T-helper 22 cell (primary cell): ENCODE measurements around the gene MFSD8.
"Not testable (repeated sequence)": the region's sequence is repeated elsewhere in the genome, so short reads cannot be mapped to it uniquely, and the experiment has no call there.

Source experiments
- DNase-seq: peaks from one replicate; pipeline ENCODE4 v3.0.0-alpha.2; 2020; ENCODE audit warnings: low read depth

The MFSD8 gene, protein sequence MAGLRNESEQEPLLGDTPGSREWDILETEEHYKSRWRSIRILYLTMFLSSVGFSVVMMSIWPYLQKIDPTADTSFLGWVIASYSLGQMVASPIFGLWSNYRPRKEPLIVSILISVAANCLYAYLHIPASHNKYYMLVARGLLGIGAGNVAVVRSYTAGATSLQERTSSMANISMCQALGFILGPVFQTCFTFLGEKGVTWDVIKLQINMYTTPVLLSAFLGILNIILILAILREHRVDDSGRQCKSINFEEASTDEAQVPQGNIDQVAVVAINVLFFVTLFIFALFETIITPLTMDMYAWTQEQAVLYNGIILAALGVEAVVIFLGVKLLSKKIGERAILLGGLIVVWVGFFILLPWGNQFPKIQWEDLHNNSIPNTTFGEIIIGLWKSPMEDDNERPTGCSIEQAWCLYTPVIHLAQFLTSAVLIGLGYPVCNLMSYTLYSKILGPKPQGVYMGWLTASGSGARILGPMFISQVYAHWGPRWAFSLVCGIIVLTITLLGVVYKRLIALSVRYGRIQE

DNA sequence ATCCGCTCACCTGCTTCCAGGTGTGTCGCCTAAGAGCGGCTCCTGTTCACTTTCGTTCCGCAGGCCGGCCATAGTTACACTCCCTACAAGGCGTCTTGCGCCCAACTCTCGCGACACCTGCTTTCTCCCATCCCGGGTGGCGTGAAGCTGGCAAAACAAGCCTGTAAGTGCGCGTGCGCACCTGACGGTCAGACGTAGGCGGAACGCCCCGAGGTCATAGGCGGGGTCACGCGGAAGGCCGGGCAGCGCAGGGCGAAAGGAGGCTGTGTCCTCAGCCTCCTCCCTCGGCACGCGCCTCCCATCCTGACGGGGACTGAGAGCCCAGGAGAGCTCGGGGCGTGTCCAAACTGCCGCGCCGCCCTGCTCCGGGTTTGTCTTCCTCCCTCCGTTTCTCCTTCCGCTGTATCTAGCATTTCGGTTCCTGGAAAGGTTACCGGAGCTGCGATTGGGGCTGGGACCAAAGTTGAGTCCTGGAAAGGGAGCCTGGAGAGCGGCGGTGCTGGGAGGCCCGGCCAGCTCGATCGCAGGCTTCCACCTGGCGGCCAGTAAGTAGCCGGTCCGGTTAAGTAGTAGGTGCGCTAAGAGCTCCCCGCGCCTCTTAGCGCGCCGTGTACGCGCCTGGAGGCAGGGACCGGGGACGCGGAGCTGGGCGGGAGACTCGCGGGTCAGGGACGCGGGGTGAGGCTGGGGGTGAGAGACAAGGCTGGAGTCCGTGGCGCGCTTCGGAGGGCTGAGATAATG is at the start of gene MFSD8, which contains the start of gene ABHD18:
Gene MFSD8 (minus strand): TSS at position 112 of the 741 bp plus-strand sequence. CDS start 40 bp downstream, at position 72.
Gene ABHD18 (plus strand): TSS at position 345 of the 741 bp plus-strand sequence. CDS start 17,550 bp downstream, outside the sequence.
- DNase-seq = peak; percentile 99

DNA sequence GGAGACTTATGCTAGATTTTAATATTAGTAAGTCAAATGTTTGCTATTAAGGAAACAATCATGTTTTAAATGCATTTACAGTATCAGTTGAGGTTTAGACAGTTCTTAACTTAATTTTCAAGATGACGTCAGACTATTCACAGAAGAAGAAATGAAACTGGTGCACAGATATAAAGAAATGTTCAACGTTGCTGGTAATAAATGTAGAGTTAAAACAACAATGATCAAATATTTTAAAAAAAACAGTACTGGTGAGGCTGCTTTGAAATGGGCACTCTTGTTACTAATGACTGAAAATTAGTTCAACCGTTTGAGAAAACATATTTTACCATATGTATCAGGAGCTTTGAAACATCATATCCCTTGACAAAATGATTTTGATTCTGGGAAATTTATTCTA is 44.5 kb upstream of the MFSD8 start:
- DNase-seq = no peak

DNA sequence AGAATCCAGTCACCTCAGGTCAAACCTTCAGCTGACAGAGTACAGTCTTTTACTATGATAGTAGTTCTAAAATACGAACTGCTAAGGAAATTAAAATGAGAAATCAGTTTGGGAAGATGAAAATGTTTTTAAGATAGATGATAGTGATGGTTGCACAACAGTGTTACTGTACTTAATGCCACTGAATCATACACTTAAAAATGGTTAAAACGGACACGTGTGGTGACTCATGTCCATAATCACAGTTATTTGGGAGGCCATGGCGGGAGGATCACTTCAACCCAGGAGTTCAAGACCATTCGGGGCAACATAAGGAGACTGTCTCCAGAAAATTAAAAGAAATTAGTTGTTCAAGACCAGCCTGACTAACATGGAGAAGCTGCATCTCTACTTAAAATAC is 41.6 kb upstream of the MFSD8 start:
- no peak for DNase-seq

DNA sequence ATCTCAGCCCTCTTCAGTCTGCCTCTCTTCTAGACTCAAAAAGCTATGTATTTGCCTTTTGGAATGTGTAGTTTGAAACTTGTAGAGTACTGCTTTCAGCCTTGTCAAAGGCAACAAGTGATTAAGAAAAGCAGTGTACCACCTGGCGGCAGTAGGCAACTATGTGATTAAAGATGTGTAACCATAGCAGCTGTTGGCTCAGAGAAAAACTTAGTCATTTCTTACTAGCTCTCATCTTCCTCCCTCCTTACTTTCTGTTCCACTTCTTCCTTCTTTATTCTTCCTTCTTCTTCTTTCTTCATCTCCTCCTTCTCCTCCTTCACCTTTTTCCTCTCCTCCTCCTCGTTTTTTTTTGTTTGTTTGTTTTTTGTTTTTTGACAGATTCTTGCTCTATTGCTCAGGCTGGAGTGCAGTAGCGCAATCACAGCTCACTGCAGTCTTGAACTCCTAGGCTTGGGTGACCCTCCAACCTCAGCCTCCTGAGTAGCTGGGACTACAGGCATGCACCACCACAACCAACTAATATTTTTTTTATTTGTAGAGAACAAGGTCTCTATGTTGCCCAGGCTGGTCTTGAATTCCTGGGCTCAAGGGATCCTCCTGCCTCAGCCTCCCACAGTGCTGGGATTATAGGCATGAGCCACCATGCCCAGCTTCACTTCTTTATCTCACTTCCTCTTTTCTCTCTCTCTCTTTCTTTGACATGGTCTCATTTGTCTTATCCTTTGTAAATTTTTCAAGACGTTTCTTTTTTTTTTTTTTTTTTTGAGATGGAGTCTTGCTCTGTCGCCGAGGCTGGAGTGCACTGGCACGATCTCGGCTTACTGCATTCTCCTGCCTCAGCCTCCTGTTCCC is 32.8 kb upstream of the MFSD8 start:
- no peak for DNase-seq

DNA sequence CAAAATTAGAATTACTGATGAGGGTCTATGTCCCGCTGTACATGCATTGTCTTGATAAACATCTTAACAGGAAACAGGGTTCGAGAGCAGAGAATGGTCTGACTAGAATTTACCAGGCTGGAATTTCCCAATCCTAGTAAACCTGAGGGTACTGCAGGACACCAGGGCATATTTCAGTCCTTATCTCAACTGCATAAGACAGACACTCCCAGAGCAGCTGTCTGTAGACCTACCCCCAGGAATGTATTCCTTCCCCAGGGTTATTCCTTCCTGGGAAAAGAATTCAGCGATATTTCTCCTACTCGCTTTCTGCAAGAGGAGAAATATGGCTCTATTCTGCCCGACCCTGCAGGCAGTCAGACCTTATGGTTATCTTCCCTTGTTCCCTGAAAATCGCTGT is 31.5 kb upstream of the MFSD8 start:
- not testable (repeated sequence) for DNase-seq

DNA sequence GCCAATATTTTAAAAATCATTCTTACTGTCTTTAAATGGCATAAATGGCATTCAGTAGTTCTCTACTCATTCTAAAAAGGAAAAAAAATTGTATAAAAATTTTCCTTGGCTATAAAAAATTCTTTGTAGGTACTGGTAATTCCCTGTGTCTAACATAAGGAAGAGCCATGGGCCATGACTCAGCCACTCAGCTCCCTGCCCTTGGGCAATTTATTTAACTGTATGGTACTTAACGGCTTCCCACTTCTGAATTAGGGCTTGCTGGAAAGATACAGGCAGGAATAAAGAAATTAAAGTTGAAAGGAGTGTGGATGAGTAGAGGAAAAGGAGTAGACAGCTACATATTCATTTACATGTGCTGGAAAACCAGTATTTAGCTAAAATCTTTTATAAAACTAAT is 30.8 kb upstream of the MFSD8 start:
- DNase-seq = no peak

DNA sequence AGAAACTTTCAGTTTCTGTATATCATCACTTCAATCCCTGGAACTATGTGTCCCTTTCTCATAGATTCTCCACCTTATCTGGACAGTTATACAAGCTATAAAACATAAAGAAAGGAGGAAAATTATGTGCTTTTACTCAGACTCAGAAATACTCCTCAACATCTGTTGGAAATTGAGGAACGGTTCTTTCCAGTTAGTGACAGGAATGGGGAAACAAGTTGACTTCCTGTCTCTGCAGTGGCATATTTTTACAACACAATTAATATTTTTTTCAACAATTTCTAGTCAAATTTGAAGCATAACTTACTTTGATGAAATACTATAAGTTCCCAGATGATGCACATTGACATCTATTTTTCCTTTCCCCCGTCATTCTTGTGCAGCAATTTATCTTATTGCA is 28.2 kb upstream of the MFSD8 start:
- DNase-seq = no peak

DNA sequence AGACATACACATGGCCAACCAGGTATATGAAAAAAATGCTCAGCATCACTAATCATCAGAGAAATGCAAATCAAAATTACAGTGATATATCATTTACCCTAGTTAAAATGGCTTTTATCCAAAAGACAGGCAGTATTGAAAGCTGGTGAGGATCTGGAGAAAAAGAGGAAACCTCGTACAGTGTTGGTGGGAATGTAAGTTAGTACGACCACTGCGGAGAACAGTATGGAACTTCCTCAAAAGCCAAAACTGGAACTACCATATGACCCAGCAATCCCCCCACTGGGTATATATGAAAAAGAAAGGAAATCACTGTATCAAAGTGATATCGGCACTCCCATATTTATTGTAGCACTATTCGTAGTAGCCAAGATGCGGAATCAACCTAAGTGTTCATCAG is 23.7 kb upstream of the MFSD8 start:
- DNase-seq = no peak

DNA sequence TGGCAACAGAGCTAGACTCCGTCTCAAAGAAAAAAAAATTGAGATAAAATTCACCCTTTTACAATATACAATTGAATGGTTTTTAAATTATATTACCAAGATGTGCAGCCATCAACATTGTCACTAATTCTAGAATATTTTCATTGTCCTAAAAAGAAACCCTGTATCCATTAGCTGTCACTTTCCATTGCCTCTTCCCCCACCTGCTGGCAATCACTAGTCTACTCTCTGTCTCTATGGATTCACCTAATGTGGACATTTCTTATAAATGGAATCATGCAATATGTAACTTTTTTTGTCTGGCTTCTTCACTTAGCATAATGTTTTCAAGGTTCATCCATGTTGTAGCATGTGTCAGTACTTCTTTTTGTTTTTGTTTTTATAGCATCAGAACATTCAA is 21.0 kb upstream of the MFSD8 start:
- DNase-seq = no peak

DNA sequence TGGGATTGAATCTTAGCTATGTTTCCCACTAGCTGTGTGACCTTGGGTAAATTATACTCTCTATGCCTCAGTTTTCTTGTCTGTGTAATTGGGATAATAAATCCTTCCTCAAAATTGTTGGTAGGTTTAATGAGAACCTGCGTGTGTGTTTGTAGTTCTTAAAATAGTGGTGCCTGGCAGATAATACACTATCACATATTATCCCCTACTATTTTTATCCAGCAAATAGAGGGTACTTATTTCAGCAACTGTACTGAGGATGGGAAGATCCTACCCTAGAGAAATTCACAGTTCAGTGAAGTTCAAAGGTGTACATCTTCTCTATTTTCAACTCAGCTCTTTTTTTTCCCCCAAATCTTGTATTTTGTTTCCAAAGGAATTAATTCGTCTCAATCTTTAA is 17.5 kb upstream of the MFSD8 start:
- DNase-seq = no peak

DNA sequence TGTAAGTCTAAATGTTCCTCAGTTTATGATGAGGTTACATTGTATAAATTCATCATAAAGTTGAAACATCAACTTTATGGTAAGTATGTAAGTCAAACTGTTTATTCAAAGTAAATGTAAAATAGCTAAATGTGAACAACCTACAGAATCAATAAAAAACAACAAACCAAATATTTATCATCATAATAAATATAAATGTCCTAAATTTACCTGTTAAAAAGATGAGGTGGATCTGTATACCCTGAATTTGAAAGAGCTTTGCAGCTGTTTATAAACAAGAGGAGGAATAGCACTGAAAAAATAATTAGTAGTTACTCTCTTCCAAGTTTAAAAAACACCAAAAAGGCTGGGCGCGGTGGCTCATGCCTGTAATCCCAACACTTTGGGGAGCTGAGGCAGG is 14.0 kb upstream of the MFSD8 start:
- no peak for DNase-seq

DNA sequence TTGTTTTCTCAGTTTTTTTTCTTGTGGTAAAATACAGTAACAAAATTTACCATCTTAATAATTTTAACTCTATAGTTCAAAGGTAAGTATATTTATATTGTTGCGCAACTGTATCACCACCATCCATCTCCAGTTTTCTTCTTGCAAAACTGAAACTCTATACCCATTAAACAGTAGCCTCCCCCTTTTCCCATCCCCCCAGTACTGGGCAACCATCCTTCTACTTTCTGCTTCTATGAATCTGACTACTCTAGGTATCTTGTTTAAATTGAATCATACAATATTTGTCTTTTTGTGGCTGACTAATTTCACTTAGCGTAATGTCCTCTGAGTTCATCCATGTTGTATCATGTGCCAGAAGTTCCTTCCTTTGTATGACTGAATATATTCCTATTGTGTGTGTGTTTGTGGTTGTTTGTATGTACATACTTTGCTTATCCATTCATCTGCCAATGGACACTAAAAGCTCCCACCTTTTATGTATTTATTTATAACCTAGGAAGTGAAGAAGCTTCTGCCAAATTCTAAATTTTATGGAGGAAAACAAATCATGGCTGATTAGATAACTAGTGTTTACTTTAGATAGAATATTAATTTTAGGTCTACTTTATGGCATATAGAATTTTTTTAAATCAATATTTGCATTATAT is 10.3 kb upstream of the MFSD8 start:
- no peak for DNase-seq

DNA sequence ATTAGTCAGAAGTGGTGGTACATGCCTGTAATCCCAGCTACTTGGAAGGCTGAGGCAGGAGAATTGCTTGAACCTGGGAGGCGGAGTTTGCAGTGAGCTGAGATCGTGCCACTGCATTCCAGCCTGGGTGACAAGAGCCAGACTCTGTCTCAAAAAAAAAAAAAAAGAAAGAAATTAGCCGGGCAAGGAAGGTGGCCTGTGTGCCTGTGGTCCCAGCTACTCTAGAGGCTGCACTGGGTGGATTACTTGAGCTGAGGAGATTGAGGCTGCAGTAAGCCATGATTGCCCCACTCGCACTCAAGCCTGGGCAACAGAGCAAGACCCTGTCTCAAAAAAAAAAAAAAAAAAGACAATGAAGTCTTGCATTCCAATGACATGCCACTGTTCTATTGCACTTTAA is 6.0 kb upstream of the MFSD8 start:
- DNase-seq = not testable (repeated sequence)

DNA sequence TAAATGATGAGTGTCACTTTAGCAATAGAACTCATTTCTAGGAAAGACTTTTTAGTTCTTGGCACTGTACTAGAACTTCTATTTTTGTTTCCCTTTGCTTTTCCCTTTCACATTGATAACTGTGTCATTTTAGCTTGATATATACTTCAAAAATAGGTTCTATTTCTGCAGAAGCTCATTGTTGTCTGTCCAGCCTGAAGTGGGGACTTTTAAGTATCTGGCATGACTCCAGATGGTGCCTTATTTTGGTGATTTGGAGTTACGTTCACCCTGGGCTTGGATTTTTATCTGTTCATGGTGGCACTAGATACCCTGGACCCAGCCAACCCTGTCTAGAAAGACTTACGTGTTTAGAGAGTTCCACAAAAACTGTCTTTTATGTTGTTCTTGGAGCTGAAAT is 3.6 kb upstream of the MFSD8 start:
- DNase-seq = no peak

DNA sequence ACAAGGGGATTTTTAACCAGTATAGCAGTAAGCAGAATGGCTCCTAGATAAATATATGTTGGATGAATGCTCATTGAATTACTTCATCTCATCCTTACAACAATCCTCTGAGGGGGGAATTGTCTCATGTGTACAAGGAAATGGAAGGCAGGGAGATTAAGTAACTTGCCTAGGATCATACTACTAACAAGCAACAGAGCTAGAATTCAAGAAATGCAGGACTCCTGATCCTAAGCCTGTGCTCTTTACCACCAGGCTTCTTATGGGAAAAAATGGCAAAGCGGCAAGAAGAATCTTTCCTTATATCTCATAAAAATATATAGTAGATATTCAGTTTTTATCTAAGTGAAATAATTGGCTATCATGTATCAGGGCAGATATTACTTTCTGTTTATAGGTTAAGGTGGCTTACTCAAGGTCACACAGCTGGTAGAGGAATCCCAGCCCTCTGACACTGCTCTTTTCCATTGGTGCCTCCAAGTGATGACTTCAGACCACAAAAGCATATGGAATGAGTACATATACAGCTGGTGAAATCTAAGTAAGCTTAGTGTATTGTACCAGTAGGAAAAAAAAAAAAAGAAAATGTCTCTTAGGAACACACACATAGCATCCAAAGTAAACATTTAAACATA is 2.3 kb upstream of the MFSD8 start:
- DNase-seq = no peak

DNA sequence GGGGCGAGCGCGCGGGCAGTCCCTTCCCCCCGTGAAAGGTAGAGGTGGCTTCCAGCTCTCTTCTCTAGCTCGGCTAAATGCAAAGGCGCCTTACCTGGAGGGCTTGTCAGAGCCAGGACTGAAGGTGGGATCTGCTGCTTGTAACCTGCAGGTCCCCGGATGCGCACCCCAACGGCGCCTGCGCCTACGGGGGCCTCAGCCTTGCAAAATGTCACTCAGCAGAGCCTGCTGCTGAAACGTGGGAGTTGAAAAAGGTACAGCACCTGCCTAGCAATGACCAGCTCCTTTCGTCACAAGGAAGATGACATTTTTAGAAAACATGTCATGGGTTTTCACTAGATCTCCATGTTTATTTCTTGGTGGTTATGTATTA is 816 bp upstream of the MFSD8 start:
- DNase-seq = peak; percentile 58

DNA sequence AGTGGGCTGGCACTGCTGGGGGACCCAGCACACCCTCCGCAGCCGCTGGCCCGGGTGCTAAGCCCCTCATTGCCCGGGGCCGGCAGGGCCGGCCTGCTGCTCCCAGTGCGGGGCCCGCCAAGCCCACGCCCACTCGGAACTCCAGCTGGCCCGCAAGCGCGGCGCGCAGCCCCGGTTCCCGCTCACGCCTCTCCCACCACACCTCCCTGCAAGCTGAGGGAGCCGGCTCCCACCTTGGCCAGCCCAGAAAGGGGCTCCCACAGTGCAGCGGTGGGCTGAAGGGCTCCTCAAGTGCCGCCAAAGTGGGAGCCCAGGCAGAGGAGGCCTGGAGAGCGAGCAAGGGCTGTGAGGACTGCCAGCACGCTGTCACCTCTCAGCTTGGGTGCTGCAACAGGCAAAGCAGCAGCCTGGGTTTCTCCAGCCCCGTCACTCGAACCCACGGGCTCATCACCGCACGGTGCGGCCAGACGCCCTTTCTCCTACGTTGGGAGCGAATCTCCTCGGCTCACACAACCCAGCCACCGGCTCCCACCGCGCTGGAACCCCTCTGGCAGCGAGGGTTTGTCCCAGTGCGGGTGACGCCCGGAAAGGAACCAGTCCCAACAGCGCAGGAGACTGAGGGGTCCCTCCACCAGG is 429 bp downstream of the MFSD8 start:
- DNase-seq = peak; percentile 7

DNA sequence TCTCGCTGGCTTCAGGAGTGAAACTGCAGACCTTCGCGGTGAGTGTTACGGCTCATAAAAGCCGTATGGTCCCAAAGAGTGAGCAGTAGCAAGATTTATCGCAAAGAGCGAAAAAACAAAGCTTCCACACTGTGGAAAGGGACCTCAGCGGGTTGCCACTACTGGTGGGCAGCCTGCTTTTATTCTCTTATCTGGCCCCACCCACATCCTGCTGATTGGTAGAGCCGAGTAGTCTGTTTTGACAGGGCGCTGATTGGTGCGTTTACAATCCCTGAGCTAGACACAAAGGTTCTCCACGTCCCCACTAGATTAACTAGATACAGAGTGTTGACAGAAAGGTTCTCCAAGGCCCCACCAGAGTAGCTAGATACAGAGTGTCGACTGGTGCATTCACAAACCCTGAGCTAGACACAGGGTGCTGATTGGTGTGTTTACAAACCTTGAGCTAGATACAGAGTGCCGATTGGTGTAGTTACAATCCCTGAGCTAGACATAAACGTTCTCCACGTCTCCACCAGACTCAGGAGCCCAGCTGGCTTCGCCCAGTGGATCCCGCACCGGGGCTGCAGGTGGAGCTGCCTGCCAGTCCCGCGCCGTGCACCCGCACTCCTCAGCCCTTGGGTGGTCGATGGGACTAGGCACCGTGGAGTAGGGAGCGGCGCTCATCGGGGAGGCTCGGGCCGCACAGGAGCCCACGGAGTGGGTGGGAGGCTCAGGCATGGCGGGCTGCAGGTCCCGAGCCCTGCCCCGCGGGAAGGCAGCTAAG is 1.2 kb downstream of the MFSD8 start:
- DNase-seq = peak; percentile 16

DNA sequence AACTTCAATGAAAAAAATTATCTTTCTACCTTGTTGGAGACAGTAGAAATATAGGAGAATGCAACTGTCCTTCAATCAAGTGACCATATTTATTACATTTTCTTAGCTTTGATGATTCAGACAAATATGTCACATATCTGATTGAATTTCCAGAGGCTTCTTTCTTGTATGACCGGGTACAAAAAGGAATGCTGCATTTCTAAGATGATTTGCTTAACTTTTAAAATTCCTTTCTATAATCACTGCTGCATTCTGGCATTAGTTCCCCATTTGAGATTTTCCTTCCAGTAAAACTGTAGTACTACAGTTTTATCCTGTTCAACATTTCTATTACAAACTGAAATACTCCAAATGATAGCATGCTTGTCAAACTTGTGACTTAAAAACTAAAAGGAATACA is 5.2 kb downstream of the MFSD8 start:
- no peak for DNase-seq

DNA sequence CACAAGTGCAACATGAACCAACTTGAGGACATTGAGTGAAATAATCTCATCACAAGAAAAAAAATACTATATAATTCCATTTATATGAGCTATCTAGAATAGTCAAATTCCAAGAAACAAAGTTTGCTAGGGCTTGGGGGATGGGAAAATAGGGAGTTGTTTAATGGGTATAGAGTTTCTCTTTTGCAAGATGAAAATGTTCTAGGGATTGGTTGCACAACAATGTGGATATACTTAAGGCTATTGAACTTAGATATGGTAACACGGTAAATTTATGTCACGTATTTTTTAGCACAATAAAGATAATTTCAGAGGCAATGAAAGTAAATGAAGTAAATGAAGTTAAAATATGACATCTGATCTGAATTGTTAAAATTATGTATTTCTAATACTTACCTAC is 7.9 kb downstream of the MFSD8 start:
- DNase-seq = no peak
